ENCODE results near the gene ZBTB7B. TPM values are rescaled to one million over a fixed set of nuclear protein-coding genes. Genes with fewer than 3 reads are reported as not detected.

Gene ZBTB7B
- total RNA-seq, 4 donors from 2014 or later: 23.5 to 74.0 (median 30.8) TPM

- TF ChIP-seq, protein P1, sequence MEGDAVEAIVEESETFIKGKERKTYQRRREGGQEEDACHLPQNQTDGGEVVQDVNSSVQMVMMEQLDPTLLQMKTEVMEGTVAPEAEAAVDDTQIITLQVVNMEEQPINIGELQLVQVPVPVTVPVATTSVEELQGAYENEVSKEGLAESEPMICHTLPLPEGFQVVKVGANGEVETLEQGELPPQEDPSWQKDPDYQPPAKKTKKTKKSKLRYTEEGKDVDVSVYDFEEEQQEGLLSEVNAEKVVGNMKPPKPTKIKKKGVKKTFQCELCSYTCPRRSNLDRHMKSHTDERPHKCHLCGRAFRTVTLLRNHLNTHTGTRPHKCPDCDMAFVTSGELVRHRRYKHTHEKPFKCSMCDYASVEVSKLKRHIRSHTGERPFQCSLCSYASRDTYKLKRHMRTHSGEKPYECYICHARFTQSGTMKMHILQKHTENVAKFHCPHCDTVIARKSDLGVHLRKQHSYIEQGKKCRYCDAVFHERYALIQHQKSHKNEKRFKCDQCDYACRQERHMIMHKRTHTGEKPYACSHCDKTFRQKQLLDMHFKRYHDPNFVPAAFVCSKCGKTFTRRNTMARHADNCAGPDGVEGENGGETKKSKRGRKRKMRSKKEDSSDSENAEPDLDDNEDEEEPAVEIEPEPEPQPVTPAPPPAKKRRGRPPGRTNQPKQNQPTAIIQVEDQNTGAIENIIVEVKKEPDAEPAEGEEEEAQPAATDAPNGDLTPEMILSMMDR (IDR thresholded peaks at IDR 0.05; ENCODE audit: low read depth): no peak
Measured at GRCh38 chr1:154962156-154962749, 40.3 kb upstream of the ZBTB7B start.

GRCh38 chr1:154962795-154963330 lies 39.7 kb upstream of the ZBTB7B start:
- TF ChIP-seq, protein P1 (IDR thresholded peaks at IDR 0.05; ENCODE audit: low read depth): no peak

DNA sequence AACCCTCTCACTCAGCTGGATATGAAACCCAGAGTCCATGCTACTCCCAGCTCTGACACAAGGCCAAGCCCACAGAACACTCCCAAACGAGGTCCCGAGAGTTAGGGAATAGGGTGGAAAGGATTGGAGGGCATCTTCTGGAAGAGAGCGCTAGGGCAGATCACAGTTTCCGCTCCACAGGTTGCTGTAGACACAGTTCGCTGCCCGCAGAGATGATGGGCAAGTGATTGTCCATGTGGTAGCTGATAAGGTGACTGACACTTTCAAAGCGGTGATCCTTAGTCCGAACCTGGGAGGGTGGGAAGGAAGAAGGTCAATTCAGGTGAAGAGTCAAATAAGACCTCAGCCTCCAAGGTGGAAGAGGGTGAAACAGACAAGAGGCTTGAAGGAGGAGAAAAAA lies 39.0 kb upstream of the ZBTB7B start:
- TF ChIP-seq, protein P1 (IDR thresholded peaks at IDR 0.05; ENCODE audit: low read depth): no peak

- TF ChIP-seq, protein P1 (IDR thresholded peaks at IDR 0.05; ENCODE audit: low read depth): no peak
Measured at GRCh38 chr1:154964359-154964758, 38.2 kb upstream of the ZBTB7B start.

- TF ChIP-seq, protein P1 (IDR thresholded peaks at IDR 0.05; ENCODE audit: low read depth): no peak
Measured at GRCh38 chr1:154966111-154966510, 36.5 kb upstream of the ZBTB7B start.

DNA sequence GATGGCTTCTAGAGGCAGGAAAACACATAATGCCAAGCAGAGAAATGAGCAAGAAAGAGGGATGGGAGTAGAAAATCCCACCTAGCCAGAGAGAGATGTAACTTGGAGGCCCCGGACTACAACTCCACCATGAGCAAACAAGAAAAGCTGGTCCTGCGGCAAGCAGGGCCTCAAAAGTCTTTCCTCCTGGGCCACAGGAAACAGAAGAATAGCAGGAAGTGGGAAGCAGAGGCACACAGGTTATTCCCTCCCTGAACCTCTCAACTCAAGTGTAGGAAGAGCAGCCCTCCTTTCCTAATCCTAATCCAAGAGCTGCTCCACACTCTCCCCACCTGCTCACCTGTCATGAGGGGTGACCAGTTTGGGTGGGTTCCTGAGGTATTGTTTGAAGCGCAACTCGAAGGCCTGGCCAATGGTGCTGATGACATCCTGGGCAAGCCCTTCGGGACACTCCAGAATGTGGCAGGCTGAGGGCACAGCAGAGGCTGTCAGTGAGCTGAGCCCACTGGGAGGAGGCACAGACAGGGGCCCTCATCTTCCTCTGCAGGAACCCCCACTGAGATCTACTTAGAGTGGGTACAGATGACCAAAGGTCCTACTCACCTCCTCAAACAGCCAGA lies 35.2 kb upstream of the ZBTB7B start:
- TF ChIP-seq, protein P1 (IDR thresholded peaks at IDR 0.05; ENCODE audit: low read depth): no peak

- TF ChIP-seq, protein P1 (IDR thresholded peaks at IDR 0.05; ENCODE audit: low read depth): no peak
Measured at GRCh38 chr1:154968731-154969130, 33.9 kb upstream of the ZBTB7B start.
